Mucosa of descending colon (tissue), 3 donors: ENCODE measurements around the gene AGAP3. TPM values are rescaled to one million over a fixed set of nuclear protein-coding genes. Genes with fewer than 3 reads are reported as not detected.

ENCODE experiments used
- ATAC-seq: fragments of 200-7000 bp; cut with Tn5 transposase; one replicate; pipeline ENCODE4 v1.9.1; 2020; ENCODE audit warnings: mild to moderate bottlenecking, moderate library complexity
- DNase-seq, 3 donors: peaks; one replicate each; pipeline ENCODE4 v3.0.0-alpha.2; 2020
- H3K36me3 ChIP-seq: fragments of 200-600 bp; one replicate; pipeline ENCODE4 v1.8.0; 2021; ENCODE audit warnings: low read depth, mild to moderate bottlenecking
- H3K4me1 ChIP-seq: fragments of 200-600 bp; one replicate; pipeline ENCODE4 v1.8.0; 2021; ENCODE audit warnings: low read depth, mild to moderate bottlenecking
- H3K4me3 ChIP-seq: fragments of 200-600 bp; one replicate; pipeline ENCODE4 v1.8.0; 2021; ENCODE audit warnings: mild to moderate bottlenecking
- H3K9me3 ChIP-seq: fragments of 200-600 bp; one replicate; pipeline ENCODE4 v1.8.0; 2021; ENCODE audit warnings: mild to moderate bottlenecking
- intact Hi-C, 2 donors: fragments of 100-400 bp; cut with DNase I in 1 of 2; cut with micrococcal nuclease in 1 of 2; formaldehyde crosslinking; loops; one replicate each; pipeline versions ENCODE4 v1.11.0 to v1.11.1; 2022; cut with DNase I, micrococcal nuclease
- total RNA-seq, 3 donors: library from RNA; stranded (reverse); fragmentation: NEBNext Ultra II Directional in 2 of 3; extraction: Animal tissue kit (Norgen Biotek cat#: 25700) in 2 of 3; gene quantifications; one replicate each; pipeline versions ENCODE4 v1.2.1 to v1.2.4, GENCODE V29; 2021 to 2023
- TF ChIP-seq, protein P1 (sequence below): fragments of 200-600 bp; IDR thresholded peaks from one replicate; pipeline ENCODE4 v1.8.0; 2022; ENCODE audit warnings: antibody characterized with exemption, mild to moderate bottlenecking
- donor health status: DM: no; HTN: no; CAD: no; lungs with moderate emphysema.
- donor health status: DM: no; HTN: no; CAD: no.
- donor health status: DM: no; HTN: yes; CAD: no.

AGAP3 gene
- total RNA-seq, 3 donors from 2014 or later, result 39.7 to 116 (median 50.6) TPM

GRCh38 chr7:151187409-151188251, 101.4 kb downstream of the AGAP3 start:
- TF ChIP-seq, protein P1, sequence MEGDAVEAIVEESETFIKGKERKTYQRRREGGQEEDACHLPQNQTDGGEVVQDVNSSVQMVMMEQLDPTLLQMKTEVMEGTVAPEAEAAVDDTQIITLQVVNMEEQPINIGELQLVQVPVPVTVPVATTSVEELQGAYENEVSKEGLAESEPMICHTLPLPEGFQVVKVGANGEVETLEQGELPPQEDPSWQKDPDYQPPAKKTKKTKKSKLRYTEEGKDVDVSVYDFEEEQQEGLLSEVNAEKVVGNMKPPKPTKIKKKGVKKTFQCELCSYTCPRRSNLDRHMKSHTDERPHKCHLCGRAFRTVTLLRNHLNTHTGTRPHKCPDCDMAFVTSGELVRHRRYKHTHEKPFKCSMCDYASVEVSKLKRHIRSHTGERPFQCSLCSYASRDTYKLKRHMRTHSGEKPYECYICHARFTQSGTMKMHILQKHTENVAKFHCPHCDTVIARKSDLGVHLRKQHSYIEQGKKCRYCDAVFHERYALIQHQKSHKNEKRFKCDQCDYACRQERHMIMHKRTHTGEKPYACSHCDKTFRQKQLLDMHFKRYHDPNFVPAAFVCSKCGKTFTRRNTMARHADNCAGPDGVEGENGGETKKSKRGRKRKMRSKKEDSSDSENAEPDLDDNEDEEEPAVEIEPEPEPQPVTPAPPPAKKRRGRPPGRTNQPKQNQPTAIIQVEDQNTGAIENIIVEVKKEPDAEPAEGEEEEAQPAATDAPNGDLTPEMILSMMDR, result no peak
- Histone ChIP-seq H3K4me1 (no peaks in the 10 kb centered on the region), H3K4me3 (no peak overlapping the region), H3K36me3 (no peaks in the 10 kb centered on the region), H3K9me3 (no peaks in the 10 kb centered on the region)
- DNase-seq, result no peak
- ATAC-seq, result peak; percentile 8
- intact Hi-C loops, result no loop called here

- no peak for ATAC-seq
- intact Hi-C loops, result no loop called here
- TF ChIP-seq, protein P1, result no peak
- no peaks in the 10 kb centered on the region for H3K9me3 ChIP-seq
- H3K36me3 ChIP-seq, result no peaks in the 10 kb centered on the region
- H3K4me3 ChIP-seq, result no peak overlapping the region
- H3K4me1 ChIP-seq, result no peaks in the 10 kb centered on the region
- DNase-seq, result no peak
These were observed 101.9 kb downstream of the AGAP3 start for GRCh38 chr7:151188252-151188542.

DNA sequence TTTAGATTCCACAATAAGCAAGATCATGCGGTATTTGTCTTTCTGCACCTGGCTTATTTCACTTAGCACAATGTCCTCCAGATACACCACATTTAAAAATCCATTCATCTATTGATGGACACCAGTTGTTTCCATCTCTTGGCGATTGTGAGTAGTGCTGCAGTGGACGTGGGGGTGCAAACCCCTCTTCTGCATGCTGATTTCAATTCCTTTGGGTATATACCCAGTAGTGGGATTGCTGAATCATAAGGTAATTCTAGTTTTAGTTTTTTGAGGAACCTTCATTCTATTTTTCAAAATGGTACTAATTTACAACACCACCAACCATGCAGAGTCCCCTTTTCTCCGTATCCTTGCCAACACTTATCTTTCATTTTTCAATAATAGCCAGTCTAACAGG, 102.8 kb downstream of the AGAP3 start:
- DNase-seq (no peak), ATAC-seq (no peak)
- H3K4me3 ChIP-seq, result no peak overlapping the region
- no peaks in the 10 kb centered on the region for H3K36me3 ChIP-seq
- no peaks in the 10 kb centered on the region for H3K9me3 ChIP-seq
- H3K4me1 ChIP-seq, result no peaks in the 10 kb centered on the region
- TF ChIP-seq, protein P1, result no peak
- intact Hi-C loops, result no loop called here

DNA sequence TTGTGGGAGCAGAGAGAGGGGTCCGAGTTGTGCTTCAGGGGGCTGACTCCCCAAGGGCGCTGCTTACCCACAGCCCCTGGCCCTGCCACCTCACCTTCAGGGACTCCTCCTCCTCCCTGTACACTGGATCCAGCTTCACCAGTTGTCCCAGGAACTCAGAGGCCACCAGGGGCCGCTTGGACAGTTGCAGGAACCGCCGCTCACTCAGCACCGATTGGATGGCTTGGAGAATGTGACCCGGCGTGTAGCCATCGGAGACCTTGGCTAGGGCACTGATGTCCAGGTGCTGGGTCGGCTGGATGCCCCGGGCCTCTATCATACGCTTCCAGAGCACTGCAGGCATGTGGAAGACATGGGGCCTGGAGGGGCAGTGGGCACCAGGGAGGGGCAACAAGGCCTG, 105.3 kb downstream of the AGAP3 start:
- TF ChIP-seq, protein P1, result no peak

GRCh38 chr7:151192002-151192539, 105.8 kb downstream of the AGAP3 start:
- no peaks in the 10 kb centered on the region for H3K36me3 ChIP-seq
- intact Hi-C loops, result no loop called here
- H3K4me3 ChIP-seq, result no peak overlapping the region
- H3K4me1 ChIP-seq, result no peaks in the 10 kb centered on the region
- no peak for ATAC-seq
- TF ChIP-seq, protein P1, result no peak
- no peaks in the 10 kb centered on the region for H3K9me3 ChIP-seq
- no peak for DNase-seq

More for the DNA sequence above, 105.3 kb downstream of the AGAP3 start:
- H3K4me3 ChIP-seq, result no peak overlapping the region
- no peak for ATAC-seq
- H3K4me1 ChIP-seq, result no peaks in the 10 kb centered on the region
- no peaks in the 10 kb centered on the region for H3K36me3 ChIP-seq
- H3K9me3 ChIP-seq, result no peaks in the 10 kb centered on the region
- no peak for DNase-seq
- intact Hi-C loops, result no loop called here
